ENCODE measurements around the gene LRFN3.

The LRFN3 gene

GRCh38 chr19:35943321-35944301, 7.4 kb downstream of the LRFN3 start:
- Histone ChIP-seq H3K36me3 (replicated peaks; ENCODE audit: low read depth, low read length) (peaks cover 6% of the 10 kb centered on the region), H3K4me2 (ENCODE audit: low read length) (no peak overlapping the region), H2AFZ (ENCODE audit: low read depth, low read length) (no peak overlapping the region), H3K4me1 (ENCODE audit: low read length) (no peaks in the 10 kb centered on the region), H4K20me1 (ENCODE audit: insufficient read depth, low read length) (no peaks in the 10 kb centered on the region), H3K4me3 (ENCODE audit: low read length) (no peak overlapping the region), H3K9me3 (ENCODE audit: insufficient read depth, low read length) (no peaks in the 10 kb centered on the region), H3K79me2 (ENCODE audit: low read length) (no peaks in the 10 kb centered on the region), H3K27ac (ENCODE audit: low read length) (no peak overlapping the region), H3K9ac (ENCODE audit: low read length) (no peak overlapping the region), H3K27me3 (ENCODE audit: low read depth, low read length) (no peaks in the 10 kb centered on the region)
- TF ChIP-seq EZH2phosphoT487 (IDR thresholded peaks at IDR 0.05; ENCODE audit: low read depth) (no peak), CTCF (IDR thresholded peaks at IDR 0.05; ENCODE audit: low read depth, low read length) (no peak)

- Histone ChIP-seq H3K4me3 (ENCODE audit: low read length) (no peak overlapping the region), H3K4me2 (ENCODE audit: low read length) (no peak overlapping the region), H3K79me2 (ENCODE audit: low read length) (no peaks in the 10 kb centered on the region), H3K27me3 (ENCODE audit: low read depth, low read length) (no peaks in the 10 kb centered on the region), H3K9me3 (ENCODE audit: insufficient read depth, low read length) (no peaks in the 10 kb centered on the region), H3K27ac (ENCODE audit: low read length) (no peak overlapping the region), H4K20me1 (ENCODE audit: insufficient read depth, low read length) (no peaks in the 10 kb centered on the region), H2AFZ (ENCODE audit: low read depth, low read length) (no peak overlapping the region), H3K36me3 (replicated peaks; ENCODE audit: low read depth, low read length) (peaks cover 6% of the 10 kb centered on the region), H3K4me1 (ENCODE audit: low read length) (no peaks in the 10 kb centered on the region), H3K9ac (ENCODE audit: low read length) (no peak overlapping the region)
- TF ChIP-seq EZH2phosphoT487 (IDR thresholded peaks at IDR 0.05; ENCODE audit: low read depth) (no peak), CTCF (IDR thresholded peaks at IDR 0.05; ENCODE audit: low read depth, low read length) (no peak)
Observed at GRCh38 chr19:35944556-35944955, 8.4 kb downstream of the LRFN3 start.

DNA sequence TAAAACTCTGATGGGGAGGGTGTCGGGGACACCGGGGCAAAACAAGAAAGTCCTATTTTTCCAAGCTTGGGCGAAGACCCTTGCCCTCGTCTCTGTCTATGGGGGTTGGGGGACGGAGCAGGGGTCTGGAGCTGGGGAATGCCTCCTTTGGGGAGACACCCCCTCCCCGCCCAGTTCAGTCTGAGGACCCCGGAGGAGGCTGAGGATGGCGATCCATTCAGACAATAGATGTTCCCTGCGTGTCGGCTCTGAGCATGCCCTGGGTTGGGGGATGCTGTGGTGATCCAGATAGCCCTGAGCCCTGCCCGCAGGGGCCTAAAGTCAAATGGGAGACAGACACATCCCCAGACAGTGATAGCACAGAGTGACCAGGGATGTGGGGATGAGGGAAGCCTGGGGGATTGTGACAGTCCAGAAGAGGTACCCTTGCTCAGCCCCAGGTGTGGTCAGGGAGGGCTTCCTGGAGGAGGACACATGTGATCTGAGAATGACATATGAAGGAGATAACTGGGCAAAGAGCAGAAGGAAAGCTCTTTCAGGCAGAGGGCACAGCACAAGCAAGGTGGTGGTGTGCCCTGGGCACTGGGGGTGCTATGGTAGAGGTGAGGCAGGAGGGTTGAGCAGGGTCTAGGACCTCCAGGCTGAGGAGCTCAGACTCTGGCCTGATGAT, 9.1 kb downstream of the LRFN3 start:
- H3K9me3 ChIP-seq (ENCODE audit: insufficient read depth, low read length) = no peaks in the 10 kb centered on the region
- H4K20me1 ChIP-seq (ENCODE audit: insufficient read depth, low read length) = no peaks in the 10 kb centered on the region
- H2AFZ ChIP-seq (ENCODE audit: low read depth, low read length) = no peak overlapping the region
- no peak overlapping the region for H3K27ac ChIP-seq (ENCODE audit: low read length)
- no peak overlapping the region for H3K4me2 ChIP-seq (ENCODE audit: low read length)
- TF ChIP-seq EZH2phosphoT487 (IDR thresholded peaks at IDR 0.05; ENCODE audit: low read depth) (no peak), CTCF (IDR thresholded peaks at IDR 0.05; ENCODE audit: low read depth, low read length) (no peak)
- H3K9ac ChIP-seq (ENCODE audit: low read length) = no peak overlapping the region
- H3K79me2 ChIP-seq (ENCODE audit: low read length) = no peaks in the 10 kb centered on the region
- H3K4me3 ChIP-seq (ENCODE audit: low read length) = no peak overlapping the region
- H3K36me3 ChIP-seq (replicated peaks; ENCODE audit: low read depth, low read length) = peaks cover 3% of the 10 kb centered on the region
- 0 out of 2 replicates have a peak, but pooled peaks cover 5% of the 10 kb centered on the region for H3K27me3 ChIP-seq (ENCODE audit: low read depth, low read length)
- no peaks in the 10 kb centered on the region for H3K4me1 ChIP-seq (ENCODE audit: low read length)

- Histone ChIP-seq H3K9ac (ENCODE audit: low read length) (no peak overlapping the region), H3K27me3 (ENCODE audit: low read depth, low read length) (0 out of 2 replicates have a peak, but pooled peaks cover 10% of the 10 kb centered on the region), H3K4me2 (ENCODE audit: low read length) (no peak overlapping the region), H3K79me2 (ENCODE audit: low read length) (no peaks in the 10 kb centered on the region), H3K4me3 (ENCODE audit: low read length) (no peak overlapping the region), H3K27ac (ENCODE audit: low read length) (no peak overlapping the region), H3K36me3 (replicated peaks; ENCODE audit: low read depth, low read length) (peaks cover 3% of the 10 kb centered on the region), H2AFZ (ENCODE audit: low read depth, low read length) (no peak overlapping the region), H3K9me3 (ENCODE audit: insufficient read depth, low read length) (no peaks in the 10 kb centered on the region), H3K4me1 (ENCODE audit: low read length) (no peaks in the 10 kb centered on the region), H4K20me1 (ENCODE audit: insufficient read depth, low read length) (no peaks in the 10 kb centered on the region)
- TF ChIP-seq CTCF (IDR thresholded peaks at IDR 0.05; ENCODE audit: low read depth, low read length) (no peak), EZH2phosphoT487 (IDR thresholded peaks at IDR 0.05; ENCODE audit: low read depth) (no peak)
Observed at GRCh38 chr19:35946203-35946602, 10.0 kb downstream of the LRFN3 start.
